GM12878 (cell line): ENCODE data around the gene PHACTR3. TPM values are rescaled to one million over a fixed set of nuclear protein-coding genes. Genes with fewer than 3 reads are reported as not detected.

Experiments used
- CBFB ChIP-seq: IDR thresholded peaks from 2 replicates; pipeline ENCODE4 v1.6.1; 2016; ENCODE audit warnings: antibody characterized with exemption, low read depth
- FOXM1 ChIP-seq: IDR thresholded peaks from 2 replicates; pipeline ENCODE4 v1.6.1; 2012; ENCODE audit warnings: low read depth, mild to moderate bottlenecking, inconsistent platforms, low read length, moderate library complexity
- GATAD2B ChIP-seq: fragments of 450-650 bp; conservative IDR thresholded peaks from 2 replicates; pipeline ENCODE4 v1.6.1; 2017; ENCODE audit warnings: low read depth, mild to moderate bottlenecking, moderate library complexity
- IKZF1 ChIP-seq: fragments of 450-650 bp; conservative IDR thresholded peaks from 2 replicates; pipeline ENCODE4 v1.6.1; 2017; ENCODE audit warnings: antibody characterized with exemption, mild to moderate bottlenecking
- NR2C1 ChIP-seq: fragments of 450-650 bp; IDR thresholded peaks from 2 replicates; pipeline ENCODE4 v1.6.1; 2017; ENCODE audit warnings: antibody characterized with exemption, mild to moderate bottlenecking, moderate library complexity
- TCF12 ChIP-seq: IDR thresholded peaks from 2 replicates; pipeline ENCODE4 v1.6.1; 2011; ENCODE audit warnings: low read depth, mild to moderate bottlenecking, low read length
- polyA plus RNA-seq, 11 experiments: library from polyadenylated mRNA; depleted of rRNA in 4 of 11; unstranded in 6 of 11; stranded (reverse) in 5 of 11; fragments of >200 nt; fragmentation: Nextera tagmentation in 4 of 11; fragmentation: Illumina TruSeq in 1 of 11; extraction: Ambion mirVana in 4 of 11; extraction: Trizol in 1 of 11; gene quantifications; 1 replicate in 1 of 11; 2 replicates in 10 of 11; pipeline versions ENCODE4 v1.2.1 to v1.2.3, GENCODE V29; 2011 to 2016; ENCODE audit warnings: inconsistent platforms in 2 of 11, missing spikeins in 2 of 11, low read depth in 1 of 11
- total RNA-seq, 4 experiments: library from RNA; depleted of rRNA in 3 of 4; stranded (reverse); fragments of >200 nt in 3 of 4; fragmentation: Illumina TruSeq in 1 of 4; extraction: Trizol in 1 of 4; gene quantifications; 2 replicates each; pipeline versions ENCODE4 v1.2.1 to v1.2.3, GENCODE V29; 2013 to 2021
- TF ChIP-seq, protein P1 (sequence below): fragments of 450-650 bp; IDR thresholded peaks from 2 replicates; pipeline ENCODE4 v1.6.1; 2017; ENCODE audit warnings: mild to moderate bottlenecking, moderate library complexity
- TF ChIP-seq, protein P2 (sequence below): fragments of 450-650 bp; IDR thresholded peaks from 2 replicates; pipeline ENCODE4 v1.6.1; 2018; ENCODE audit warnings: mild to moderate bottlenecking, low read depth, moderate library complexity; ENCODE audit not compliant: partially characterized antibody
- TF ChIP-seq, protein P3 (sequence below): IDR thresholded peaks from 2 replicates; pipeline ENCODE4 v1.6.1; 2012; ENCODE audit warnings: low read depth, low read length, improper control_type of control experiment
- TF ChIP-seq, protein P4 (sequence below): IDR thresholded peaks from 2 replicates; pipeline ENCODE4 v1.6.1; 2012; ENCODE audit warnings: low read length, inconsistent platforms
- TF ChIP-seq, protein P5 (sequence below): fragments of 450-650 bp; conservative IDR thresholded peaks from 2 replicates; pipeline ENCODE4 v1.6.1; 2017; ENCODE audit warnings: mild to moderate bottlenecking, moderate library complexity
- TF ChIP-seq, protein P6 (sequence below): fragments of 450-650 bp; IDR thresholded peaks from 2 replicates; pipeline ENCODE4 v1.6.1; 2016; ENCODE audit warnings: mild to moderate bottlenecking

The PHACTR3 gene
- total and polyA plus RNA-seq, 10 of the 15 experiments (the other 5 are each of a cell fraction or from before 2014, with no cell fraction given), result 0.17 to 2.7 (median 0.27) TPM; not detected in 1

DNA sequence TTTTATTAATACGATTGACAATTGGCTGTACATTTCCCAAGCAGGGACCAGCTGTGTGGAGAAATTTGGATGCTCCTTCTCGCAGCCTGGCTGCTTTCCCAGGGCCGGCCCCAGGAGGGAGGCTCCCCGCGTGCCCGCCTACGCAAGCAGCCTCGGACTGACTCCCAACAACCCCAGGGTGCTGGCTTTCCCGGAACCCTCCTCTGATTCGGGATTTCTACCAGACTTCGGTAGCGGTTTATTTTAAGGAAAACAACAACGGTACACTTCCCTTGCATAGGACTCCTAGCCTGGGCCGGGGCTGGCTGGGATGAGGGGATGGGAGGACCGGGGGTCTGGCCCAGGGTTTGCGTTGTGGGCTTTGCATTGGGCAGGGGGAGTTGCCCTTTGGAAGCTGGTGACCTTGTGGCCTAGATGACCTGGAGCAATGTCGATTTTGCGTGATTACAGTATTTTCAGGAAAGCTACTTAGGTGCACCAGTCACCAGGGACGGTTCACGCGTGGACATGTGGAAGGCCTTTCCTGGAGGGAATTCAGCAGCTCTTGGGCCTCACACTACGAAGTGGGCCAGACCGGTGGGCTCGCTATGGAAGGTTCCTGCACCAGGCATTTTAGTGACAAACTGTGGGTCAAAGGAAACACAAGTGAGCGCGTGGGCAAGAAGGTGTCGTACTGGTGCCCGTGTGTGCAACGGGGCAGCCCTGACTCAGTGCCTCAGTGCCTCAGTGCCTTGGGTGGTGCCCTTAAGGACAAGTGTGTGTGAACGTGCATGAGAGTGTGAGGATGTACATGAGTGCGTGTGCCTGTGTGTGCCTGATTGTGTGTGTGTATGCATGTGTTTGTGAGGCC lies 20.7 kb upstream of the PHACTR3 start (continued):
- TF ChIP-seq, protein P1, sequence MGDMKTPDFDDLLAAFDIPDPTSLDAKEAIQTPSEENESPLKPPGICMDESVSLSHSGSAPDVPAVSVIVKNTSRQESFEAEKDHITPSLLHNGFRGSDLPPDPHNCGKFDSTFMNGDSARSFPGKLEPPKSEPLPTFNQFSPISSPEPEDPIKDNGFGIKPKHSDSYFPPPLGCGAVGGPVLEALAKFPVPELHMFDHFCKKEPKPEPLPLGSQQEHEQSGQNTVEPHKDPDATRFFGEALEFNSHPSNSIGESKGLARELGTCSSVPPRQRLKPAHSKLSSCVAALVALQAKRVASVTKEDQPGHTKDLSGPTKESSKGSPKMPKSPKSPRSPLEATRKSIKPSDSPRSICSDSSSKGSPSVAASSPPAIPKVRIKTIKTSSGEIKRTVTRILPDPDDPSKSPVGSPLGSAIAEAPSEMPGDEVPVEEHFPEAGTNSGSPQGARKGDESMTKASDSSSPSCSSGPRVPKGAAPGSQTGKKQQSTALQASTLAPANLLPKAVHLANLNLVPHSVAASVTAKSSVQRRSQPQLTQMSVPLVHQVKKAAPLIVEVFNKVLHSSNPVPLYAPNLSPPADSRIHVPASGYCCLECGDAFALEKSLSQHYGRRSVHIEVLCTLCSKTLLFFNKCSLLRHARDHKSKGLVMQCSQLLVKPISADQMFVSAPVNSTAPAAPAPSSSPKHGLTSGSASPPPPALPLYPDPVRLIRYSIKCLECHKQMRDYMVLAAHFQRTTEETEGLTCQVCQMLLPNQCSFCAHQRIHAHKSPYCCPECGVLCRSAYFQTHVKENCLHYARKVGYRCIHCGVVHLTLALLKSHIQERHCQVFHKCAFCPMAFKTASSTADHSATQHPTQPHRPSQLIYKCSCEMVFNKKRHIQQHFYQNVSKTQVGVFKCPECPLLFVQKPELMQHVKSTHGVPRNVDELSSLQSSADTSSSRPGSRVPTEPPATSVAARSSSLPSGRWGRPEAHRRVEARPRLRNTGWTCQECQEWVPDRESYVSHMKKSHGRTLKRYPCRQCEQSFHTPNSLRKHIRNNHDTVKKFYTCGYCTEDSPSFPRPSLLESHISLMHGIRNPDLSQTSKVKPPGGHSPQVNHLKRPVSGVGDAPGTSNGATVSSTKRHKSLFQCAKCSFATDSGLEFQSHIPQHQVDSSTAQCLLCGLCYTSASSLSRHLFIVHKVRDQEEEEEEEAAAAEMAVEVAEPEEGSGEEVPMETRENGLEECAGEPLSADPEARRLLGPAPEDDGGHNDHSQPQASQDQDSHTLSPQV, result no peak
- TF ChIP-seq, protein P2, sequence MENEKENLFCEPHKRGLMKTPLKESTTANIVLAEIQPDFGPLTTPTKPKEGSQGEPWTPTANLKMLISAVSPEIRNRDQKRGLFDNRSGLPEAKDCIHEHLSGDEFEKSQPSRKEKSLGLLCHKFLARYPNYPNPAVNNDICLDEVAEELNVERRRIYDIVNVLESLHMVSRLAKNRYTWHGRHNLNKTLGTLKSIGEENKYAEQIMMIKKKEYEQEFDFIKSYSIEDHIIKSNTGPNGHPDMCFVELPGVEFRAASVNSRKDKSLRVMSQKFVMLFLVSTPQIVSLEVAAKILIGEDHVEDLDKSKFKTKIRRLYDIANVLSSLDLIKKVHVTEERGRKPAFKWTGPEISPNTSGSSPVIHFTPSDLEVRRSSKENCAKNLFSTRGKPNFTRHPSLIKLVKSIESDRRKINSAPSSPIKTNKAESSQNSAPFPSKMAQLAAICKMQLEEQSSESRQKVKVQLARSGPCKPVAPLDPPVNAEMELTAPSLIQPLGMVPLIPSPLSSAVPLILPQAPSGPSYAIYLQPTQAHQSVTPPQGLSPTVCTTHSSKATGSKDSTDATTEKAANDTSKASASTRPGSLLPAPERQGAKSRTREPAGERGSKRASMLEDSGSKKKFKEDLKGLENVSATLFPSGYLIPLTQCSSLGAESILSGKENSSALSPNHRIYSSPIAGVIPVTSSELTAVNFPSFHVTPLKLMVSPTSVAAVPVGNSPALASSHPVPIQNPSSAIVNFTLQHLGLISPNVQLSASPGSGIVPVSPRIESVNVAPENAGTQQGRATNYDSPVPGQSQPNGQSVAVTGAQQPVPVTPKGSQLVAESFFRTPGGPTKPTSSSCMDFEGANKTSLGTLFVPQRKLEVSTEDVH, result no peak
- TF ChIP-seq NR2C1 (no peak), FOXM1 (no peak), GATAD2B (no peak), CBFB (no peak), IKZF1 (no peak), TCF12 (no peak)
- TF ChIP-seq, protein P3, sequence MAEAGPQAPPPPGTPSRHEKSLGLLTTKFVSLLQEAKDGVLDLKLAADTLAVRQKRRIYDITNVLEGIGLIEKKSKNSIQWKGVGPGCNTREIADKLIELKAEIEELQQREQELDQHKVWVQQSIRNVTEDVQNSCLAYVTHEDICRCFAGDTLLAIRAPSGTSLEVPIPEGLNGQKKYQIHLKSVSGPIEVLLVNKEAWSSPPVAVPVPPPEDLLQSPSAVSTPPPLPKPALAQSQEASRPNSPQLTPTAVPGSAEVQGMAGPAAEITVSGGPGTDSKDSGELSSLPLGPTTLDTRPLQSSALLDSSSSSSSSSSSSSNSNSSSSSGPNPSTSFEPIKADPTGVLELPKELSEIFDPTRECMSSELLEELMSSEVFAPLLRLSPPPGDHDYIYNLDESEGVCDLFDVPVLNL, result no peak
- TF ChIP-seq, protein P4, sequence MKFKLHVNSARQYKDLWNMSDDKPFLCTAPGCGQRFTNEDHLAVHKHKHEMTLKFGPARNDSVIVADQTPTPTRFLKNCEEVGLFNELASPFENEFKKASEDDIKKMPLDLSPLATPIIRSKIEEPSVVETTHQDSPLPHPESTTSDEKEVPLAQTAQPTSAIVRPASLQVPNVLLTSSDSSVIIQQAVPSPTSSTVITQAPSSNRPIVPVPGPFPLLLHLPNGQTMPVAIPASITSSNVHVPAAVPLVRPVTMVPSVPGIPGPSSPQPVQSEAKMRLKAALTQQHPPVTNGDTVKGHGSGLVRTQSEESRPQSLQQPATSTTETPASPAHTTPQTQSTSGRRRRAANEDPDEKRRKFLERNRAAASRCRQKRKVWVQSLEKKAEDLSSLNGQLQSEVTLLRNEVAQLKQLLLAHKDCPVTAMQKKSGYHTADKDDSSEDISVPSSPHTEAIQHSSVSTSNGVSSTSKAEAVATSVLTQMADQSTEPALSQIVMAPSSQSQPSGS, result no peak
- TF ChIP-seq, protein P5, sequence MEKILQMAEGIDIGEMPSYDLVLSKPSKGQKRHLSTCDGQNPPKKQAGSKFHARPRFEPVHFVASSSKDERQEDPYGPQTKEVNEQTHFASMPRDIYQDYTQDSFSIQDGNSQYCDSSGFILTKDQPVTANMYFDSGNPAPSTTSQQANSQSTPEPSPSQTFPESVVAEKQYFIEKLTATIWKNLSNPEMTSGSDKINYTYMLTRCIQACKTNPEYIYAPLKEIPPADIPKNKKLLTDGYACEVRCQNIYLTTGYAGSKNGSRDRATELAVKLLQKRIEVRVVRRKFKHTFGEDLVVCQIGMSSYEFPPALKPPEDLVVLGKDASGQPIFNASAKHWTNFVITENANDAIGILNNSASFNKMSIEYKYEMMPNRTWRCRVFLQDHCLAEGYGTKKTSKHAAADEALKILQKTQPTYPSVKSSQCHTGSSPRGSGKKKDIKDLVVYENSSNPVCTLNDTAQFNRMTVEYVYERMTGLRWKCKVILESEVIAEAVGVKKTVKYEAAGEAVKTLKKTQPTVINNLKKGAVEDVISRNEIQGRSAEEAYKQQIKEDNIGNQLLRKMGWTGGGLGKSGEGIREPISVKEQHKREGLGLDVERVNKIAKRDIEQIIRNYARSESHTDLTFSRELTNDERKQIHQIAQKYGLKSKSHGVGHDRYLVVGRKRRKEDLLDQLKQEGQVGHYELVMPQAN, result no peak
- TF ChIP-seq, protein P6, sequence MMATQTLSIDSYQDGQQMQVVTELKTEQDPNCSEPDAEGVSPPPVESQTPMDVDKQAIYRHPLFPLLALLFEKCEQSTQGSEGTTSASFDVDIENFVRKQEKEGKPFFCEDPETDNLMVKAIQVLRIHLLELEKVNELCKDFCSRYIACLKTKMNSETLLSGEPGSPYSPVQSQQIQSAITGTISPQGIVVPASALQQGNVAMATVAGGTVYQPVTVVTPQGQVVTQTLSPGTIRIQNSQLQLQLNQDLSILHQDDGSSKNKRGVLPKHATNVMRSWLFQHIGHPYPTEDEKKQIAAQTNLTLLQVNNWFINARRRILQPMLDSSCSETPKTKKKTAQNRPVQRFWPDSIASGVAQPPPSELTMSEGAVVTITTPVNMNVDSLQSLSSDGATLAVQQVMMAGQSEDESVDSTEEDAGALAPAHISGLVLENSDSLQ, result no peak
